Ovary (tissue), 3 donors: ENCODE measurements around the gene NEK11.

Experiments
- CTCF ChIP-seq, 3 donors: fragments of 450-650 bp in 2 of 3; fragments of 200-600 bp in 1 of 3; IDR thresholded peaks; one replicate each; pipeline versions ENCODE4 v1.5.1 to v1.8.0; 2016 to 2022; ENCODE audit warnings: antibody characterized with exemption in 3 of 3, mild to moderate bottlenecking in 1 of 3
- POLR2A ChIP-seq: fragments of 450-650 bp; IDR thresholded peaks from one replicate; pipeline ENCODE4 v1.6.1; 2017; ENCODE audit warnings: antibody characterized with exemption, mild to moderate bottlenecking, moderate library complexity
- donor health status: DM: no; HTN: no; CAD: no.

- TF ChIP-seq CTCF (IDR thresholded peaks at IDR 0.05), result no peak
- no peak for TF ChIP-seq POLR2A
Observed at GRCh38 chr3:131193641-131194238, 167.1 kb downstream of the NEK11 start.
